Measurements from ENCODE around the gene AFF2.

Gene AFF2

DNA sequence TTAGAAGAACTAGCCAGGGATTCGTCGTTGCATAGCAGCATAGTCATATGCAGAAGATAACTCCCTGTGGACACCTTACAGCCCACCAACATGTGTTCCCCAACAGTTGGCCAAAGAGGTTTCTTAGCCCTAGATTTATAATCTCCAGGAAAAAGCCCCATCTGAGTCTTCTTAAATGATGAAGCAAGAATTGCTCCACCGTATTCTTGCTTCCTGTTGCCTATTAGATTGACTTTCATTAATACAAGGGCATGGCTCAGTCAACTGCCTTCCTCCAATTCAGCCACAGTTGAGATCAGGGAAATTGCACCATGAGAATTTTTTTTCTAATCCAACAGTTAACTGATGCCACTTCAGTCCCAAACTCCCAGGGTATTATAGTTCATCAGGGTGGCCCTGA lies 5.2 kb upstream of the AFF2 start:
- no peak overlapping the region for H3K4me3 ChIP-seq (ENCODE audit: low read depth, low read length)
- TF ChIP-seq, protein P1, sequence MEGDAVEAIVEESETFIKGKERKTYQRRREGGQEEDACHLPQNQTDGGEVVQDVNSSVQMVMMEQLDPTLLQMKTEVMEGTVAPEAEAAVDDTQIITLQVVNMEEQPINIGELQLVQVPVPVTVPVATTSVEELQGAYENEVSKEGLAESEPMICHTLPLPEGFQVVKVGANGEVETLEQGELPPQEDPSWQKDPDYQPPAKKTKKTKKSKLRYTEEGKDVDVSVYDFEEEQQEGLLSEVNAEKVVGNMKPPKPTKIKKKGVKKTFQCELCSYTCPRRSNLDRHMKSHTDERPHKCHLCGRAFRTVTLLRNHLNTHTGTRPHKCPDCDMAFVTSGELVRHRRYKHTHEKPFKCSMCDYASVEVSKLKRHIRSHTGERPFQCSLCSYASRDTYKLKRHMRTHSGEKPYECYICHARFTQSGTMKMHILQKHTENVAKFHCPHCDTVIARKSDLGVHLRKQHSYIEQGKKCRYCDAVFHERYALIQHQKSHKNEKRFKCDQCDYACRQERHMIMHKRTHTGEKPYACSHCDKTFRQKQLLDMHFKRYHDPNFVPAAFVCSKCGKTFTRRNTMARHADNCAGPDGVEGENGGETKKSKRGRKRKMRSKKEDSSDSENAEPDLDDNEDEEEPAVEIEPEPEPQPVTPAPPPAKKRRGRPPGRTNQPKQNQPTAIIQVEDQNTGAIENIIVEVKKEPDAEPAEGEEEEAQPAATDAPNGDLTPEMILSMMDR (IDR thresholded peaks at IDR 0.05; ENCODE audit: low read depth, low read length) = no peak

DNA sequence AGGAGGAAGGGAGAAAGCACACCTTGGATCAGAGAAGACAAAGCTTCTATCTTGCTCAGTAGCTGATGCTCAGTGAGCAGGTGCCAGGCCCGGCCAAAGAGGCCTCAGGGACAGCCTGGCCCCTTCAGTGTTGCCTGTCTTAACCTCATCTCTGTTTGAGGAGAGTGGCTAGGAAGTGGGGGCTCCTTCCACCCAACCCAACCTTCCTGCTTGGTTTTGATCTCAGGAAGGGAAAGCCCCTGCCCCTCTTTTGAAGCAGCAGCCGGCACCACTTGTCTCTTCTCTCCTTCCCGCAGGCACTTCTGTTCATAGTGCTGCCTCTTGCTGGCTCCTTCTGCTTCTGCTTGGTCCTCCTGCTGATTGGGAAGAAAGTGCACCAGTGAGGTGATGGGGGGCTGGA lies 2.4 kb upstream of the AFF2 start:
- H3K4me3 ChIP-seq (ENCODE audit: low read depth, low read length) = no peak overlapping the region
- TF ChIP-seq, protein P1 (IDR thresholded peaks at IDR 0.05; ENCODE audit: low read depth, low read length) = no peak

DNA sequence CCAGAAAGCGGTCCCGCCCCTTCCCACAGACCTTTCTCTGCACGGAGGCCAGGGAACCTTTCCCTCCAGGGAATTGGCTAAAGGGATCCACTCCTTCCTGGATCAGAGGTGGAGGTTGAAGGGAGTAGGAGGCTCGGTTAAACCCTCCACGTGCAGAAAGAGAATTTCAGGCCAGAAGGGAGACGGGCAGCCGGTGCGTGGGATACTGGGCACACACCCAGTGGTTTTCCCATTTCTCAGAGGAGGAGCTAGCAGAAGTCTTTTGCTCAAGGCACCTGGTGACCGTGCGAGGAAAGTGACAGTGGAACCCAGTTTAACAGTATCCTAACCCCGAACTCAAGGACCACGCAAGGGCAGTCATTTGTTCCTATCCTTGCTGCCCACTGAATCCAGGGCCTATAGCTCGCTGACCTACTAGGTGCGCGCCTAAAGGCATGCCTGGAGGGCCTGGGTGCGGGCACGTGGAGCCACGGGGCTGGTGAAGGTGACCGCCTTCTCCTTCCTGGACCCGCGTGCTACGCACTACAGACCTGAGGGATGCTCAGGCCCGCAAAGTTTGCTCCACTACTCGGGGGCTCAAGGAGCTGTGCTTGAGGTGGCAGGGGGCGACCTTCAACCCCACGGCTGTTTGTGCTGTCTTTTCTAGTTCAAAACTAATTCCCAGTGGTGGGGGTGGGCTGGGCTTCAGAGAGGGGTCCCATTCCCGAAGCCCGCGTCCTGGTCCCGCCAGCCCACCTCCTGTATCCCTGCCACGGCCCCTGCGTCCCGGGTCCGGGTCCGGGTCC lies 587 bp upstream of the AFF2 start:
- H3K4me3 ChIP-seq (ENCODE audit: low read depth, low read length) = no peak overlapping the region
- TF ChIP-seq, protein P1 (IDR thresholded peaks at IDR 0.05; ENCODE audit: low read depth, low read length) = no peak

DNA sequence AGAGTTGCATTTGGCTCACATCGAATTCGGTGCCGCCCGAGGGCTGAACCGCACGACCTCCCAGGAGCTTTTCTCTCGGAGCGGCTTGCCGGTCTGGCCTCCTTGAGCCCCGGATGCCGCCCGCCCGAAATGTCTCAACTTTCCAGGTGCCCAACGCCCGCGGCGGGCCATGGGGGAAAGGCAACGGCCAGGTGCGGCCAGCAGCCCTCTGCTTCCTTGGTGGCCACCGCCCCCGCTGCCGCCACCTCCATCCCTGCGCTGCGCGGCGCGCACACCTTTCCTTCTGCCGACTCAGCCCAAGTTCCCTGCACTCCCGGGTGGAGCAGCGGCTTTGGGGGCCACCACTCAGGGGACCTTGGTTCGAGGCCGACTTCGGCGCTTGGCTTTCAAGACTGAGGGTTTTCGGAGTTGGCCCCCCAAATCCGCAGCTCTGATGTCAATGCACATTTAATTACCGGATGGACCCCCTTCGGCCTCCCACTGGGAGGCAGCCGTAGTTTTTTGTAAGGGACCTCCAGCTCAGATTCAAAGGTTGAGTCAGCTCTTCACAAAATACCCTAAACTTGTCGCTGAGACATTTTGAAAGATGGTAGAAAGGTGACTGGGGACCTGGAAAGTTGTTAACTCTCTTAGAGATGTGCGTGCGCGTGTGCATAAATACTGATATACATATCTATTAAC lies 1.1 kb downstream of the AFF2 start:
- no peak overlapping the region for H3K4me3 ChIP-seq (ENCODE audit: low read depth, low read length)
- TF ChIP-seq, protein P1 (IDR thresholded peaks at IDR 0.05; ENCODE audit: low read depth, low read length) = no peak

DNA sequence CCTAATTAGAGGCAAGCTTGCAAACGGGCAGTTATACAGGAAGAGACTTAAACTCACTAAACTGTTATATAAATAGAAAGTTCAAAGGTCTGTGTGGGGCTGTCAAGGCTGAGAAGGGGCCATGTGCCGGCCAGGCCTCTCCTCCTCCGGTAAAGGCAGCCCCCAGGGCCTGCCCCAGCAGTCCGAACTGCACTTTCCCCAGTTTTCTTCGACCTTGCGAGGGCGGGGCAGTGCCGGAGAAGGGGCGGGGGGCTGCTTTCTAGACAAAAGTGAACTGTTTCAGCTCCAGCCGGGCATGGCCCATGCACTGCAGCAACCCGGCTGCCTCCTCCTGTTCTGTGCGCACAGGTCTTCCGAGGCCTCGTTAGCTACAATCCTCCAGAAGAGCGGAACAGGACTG lies 4.1 kb downstream of the AFF2 start:
- no peak overlapping the region for H3K4me3 ChIP-seq (ENCODE audit: low read depth, low read length)
- TF ChIP-seq, protein P1 (IDR thresholded peaks at IDR 0.05; ENCODE audit: low read depth, low read length) = no peak

DNA sequence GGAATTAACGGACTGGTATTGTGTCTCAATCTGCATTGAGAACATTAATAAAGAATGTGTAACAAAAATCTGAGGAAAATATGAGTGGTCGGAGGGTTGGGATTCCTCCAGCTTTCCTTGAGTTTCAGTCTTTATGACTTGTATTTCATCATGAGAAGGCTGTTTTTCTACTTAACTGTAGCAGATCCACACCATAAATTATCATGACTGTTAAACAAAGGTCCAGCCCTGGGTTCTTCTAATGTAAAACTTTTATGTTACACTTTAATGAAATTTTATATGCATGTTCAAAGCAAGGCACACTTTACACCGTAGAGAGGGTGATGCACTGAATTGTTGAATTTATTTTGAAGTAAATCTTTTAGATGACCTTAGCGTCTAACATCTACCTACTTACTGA lies 7.0 kb downstream of the AFF2 start:
- TF ChIP-seq, protein P1 (IDR thresholded peaks at IDR 0.05; ENCODE audit: low read depth, low read length) = no peak
- H3K4me3 ChIP-seq (ENCODE audit: low read depth, low read length) = no peak overlapping the region

DNA sequence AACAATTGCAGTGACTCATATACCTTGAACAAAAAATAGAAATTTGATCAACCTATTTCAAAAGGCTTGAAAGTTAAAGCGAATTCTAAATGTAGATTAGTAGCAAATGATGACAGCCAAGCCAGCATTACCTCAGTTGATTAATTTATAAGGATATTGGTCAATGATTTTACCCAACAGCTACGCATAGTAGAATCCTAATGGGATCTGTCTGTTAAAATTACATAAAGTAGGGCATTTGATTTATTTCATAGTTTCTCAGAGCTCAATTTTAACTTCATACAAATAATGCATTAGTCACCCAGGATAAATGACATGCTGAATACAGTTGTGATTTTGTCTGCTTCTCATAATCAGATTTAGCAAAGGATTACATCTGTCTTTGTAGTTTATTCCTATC lies 12.0 kb downstream of the AFF2 start:
- TF ChIP-seq, protein P1 (IDR thresholded peaks at IDR 0.05; ENCODE audit: low read depth, low read length) = no peak
- no peak overlapping the region for H3K4me3 ChIP-seq (ENCODE audit: low read depth, low read length)
